Activated CD4-positive, alpha-beta T cell treated with anti-CD3 and anti-CD28 coated beads, Interleukin-2, amount 10 ng/mL, durations not matched to agents 24 days and 14 days (primary cell): Measurements from ENCODE around the gene NDUFA6. TPM values are rescaled to one million over a fixed set of nuclear protein-coding genes. Genes with fewer than 3 reads are reported as not detected.
"Not testable (repeated sequence)": the region's sequence is repeated elsewhere in the genome, so short reads cannot be mapped to it uniquely, and the experiment has no call there.

Experiments used
- DNase-seq: peaks from one replicate; pipeline ENCODE4 v3.0.0; 2022
- H3K27ac Mint-ChIP-seq: one replicate; pipeline ENCODE4 v1.8.0; 2022; ENCODE audit warnings: mild to moderate bottlenecking, mixed read lengths
- H3K27me3 Mint-ChIP-seq: one replicate; pipeline ENCODE4 v1.8.0; 2022; ENCODE audit warnings: mixed read lengths
- H3K36me3 Mint-ChIP-seq: one replicate; pipeline ENCODE4 v1.8.0; 2022; ENCODE audit warnings: low read depth, mild to moderate bottlenecking, mixed read lengths
- H3K4me1 Mint-ChIP-seq: one replicate; pipeline ENCODE4 v1.8.0; 2021; ENCODE audit warnings: mixed read lengths
- H3K4me3 Mint-ChIP-seq: one replicate; pipeline ENCODE4 v1.8.0; 2022; ENCODE audit warnings: mild to moderate bottlenecking, moderate library complexity, mixed read lengths
- H3K9me3 Mint-ChIP-seq: one replicate; pipeline ENCODE4 v1.8.0; 2021; ENCODE audit warnings: mixed read lengths
- intact Hi-C: fragments of 100-400 bp; cut with micrococcal nuclease; formaldehyde crosslinking; loops from one replicate; pipeline ENCODE4 v1.15.1; 2023
- total RNA-seq: library from RNA; stranded (reverse); gene quantifications from 2 replicates; pipeline ENCODE4 v1.2.3, GENCODE V29; 2022

Gene NDUFA6
- total RNA-seq, 1 donor from 2014 or later, result 77.7 TPM

DNA sequence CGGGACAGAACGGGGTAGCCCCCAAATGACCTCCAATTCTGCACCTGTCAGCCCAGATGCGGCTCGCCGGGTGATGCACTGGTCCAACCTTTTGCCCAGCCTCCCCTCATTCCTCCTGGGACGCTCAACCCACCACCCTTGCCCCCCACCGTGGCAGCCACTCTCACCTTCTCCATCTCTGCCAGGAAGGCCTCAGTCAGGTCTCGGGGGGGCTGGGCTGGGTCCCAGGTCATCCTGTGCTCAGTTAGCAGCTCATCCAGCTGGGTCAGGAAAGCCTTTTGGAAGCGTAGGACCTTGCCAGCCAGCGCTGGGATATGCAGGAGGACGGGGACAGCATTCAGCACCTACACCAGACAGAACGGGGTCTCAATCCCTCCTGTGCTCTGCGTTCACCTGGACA lies 37.4 kb upstream of the NDUFA6 start:
- H3K4me3 Mint-ChIP-seq, H3K27ac Mint-ChIP-seq, H3K9me3 Mint-ChIP-seq, intact Hi-C loops, DNase-seq, H3K27me3 Mint-ChIP-seq, H3K36me3 Mint-ChIP-seq, H3K4me1 Mint-ChIP-seq: not testable (repeated sequence)

DNA sequence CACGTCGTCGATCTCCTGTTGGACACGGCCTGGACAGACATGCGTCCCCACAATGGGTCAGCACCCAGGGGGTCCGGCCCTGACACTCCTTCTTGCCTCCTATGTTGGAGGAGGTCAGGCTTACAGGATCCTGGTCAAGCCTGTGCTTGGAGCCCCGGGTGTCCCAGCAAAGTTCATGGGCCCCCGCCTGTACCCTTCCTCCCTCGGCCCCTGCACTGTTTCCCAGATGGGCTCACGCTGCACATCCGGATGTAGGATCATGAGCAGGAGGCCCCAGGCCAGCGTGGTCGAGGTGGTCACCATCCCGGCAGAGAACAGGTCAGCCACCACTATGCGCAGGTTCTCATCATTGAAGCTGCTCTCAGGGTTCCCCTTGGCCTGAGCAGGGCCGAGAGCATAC lies 37.0 kb upstream of the NDUFA6 start:
- H3K4me1 Mint-ChIP-seq, result no peaks in the 10 kb centered on the region

DNA sequence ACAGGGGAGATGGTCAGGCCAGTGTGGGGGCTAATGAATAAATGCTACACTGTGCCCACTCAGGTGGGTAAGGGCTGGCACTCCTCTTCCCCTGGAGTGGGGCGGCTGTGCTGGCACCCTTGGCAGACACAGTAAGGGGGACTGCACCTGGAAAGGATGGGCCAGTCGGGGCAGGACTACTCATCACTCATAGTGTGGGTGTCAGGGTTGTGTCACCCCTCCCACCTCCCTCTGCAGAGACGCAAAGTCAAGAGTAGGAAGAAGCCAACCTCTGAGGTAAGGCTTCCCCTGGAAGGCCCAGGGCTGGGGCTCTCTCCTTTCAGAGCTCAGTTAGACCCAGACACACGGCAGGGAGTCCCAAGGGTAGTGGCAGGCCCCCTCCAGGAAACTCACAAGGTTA lies 33.0 kb upstream of the NDUFA6 start:
- intact Hi-C loops, result not testable (repeated sequence)

More for the DNA sequence above, 37.0 kb upstream of the NDUFA6 start:
- Mint-ChIP-seq H3K36me3 (peaks cover 4% of the 10 kb centered on the region), H3K27ac (peak overlapping the region; percentile 43), H3K27me3 (no peaks in the 10 kb centered on the region), H3K9me3 (no peaks in the 10 kb centered on the region), H3K4me3 (no peak overlapping the region)
- DNase-seq, result no peak
- intact Hi-C loops, result no loop called here

DNA sequence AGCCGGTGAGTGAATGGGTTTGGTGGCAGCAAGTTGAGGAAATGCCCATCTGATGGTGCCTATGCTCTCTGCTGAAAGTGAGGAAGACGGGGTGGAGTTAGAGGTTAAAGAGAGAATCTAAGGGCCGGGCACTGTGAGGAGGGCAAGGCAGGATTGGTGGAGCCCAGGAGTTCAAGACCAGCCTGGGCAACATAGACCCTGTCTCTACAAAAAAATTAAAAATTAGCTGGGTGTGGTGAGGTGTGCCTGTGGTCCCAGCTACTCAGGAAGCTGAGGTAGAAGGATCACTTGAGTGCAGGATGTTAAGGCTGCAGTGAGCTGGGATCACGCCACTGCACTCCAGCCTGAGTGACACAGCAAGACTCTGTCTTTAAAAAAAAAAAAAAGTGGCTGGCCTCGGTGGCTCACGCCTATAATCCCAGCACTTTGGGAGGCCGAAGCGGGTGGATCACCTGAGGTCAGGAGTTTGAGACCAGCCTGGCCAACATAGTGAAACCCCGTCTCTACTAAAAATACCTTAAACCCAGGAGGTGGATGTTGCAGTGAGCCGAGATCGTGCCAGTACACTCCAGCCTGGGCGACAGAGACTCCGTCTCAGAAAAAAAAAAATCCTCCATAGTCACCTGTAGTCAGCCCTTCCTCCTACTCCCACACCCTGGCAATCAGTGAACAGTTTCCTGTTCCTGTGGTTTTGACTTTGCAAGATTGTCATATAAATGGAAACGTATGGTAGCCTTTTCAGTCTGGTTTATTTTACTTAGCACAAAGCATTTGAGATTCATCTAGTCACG lies 29.9 kb upstream of the NDUFA6 start:
- Mint-ChIP-seq H3K36me3 (peaks cover 21% of the 10 kb centered on the region), H3K4me3 (peak overlapping the region; percentile 78), H3K27ac (peak overlapping the region; percentile 90), H3K4me1 (peaks cover 34% of the 10 kb centered on the region)
- H3K9me3 Mint-ChIP-seq, H3K27me3 Mint-ChIP-seq: not testable (repeated sequence)
- peak; percentile 85 for DNase-seq
- intact Hi-C loops, result loop anchor here (2.0 kb wide), 1 partner anchor 30 kb away; the partner anchor contains the start of gene NDUFA6

More for the DNA sequence above, 33.0 kb upstream of the NDUFA6 start:
- not testable (repeated sequence) for DNase-seq, H3K36me3 Mint-ChIP-seq, H3K4me3 Mint-ChIP-seq, H3K27me3 Mint-ChIP-seq, H3K27ac Mint-ChIP-seq, H3K9me3 Mint-ChIP-seq
- peaks cover 32% of the 10 kb centered on the region for H3K4me1 Mint-ChIP-seq

DNA sequence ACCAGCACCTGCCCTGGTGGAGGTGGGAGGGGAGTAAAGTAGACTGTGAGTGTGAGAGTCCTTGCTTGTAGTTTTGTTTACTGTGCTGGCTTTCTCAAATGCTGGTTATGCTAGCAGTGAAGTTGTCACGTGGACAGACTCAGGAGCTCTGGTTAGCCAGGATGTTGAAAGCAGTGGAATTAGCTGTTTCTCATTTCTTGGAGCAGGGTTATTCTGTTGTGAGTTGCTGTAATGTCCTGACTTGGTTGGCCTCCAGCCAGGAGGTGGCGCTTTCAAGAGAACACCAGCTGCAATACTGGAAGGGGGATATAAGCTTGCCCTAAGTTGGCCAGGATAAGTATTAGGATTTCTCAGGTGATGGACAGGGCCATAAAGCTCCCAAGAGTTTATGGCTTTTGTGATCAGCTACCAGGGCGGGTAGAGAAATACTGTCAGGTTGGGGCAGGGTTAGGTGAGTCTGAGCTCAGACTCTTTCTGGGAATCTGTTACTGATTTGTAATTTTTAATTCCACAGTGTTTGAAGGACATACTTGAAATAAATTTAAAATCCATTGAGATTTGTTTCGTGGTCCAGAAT lies 26.4 kb upstream of the NDUFA6 start:
- Mint-ChIP-seq H3K36me3 (peaks cover 28% of the 10 kb centered on the region), H3K27ac (no peak overlapping the region), H3K4me3 (no peak overlapping the region), H3K9me3 (peaks cover 13% of the 10 kb centered on the region), H3K27me3 (no peaks in the 10 kb centered on the region), H3K4me1 (peaks cover 29% of the 10 kb centered on the region)
- DNase-seq, result no peak
- intact Hi-C loops, result no loop called here

DNA sequence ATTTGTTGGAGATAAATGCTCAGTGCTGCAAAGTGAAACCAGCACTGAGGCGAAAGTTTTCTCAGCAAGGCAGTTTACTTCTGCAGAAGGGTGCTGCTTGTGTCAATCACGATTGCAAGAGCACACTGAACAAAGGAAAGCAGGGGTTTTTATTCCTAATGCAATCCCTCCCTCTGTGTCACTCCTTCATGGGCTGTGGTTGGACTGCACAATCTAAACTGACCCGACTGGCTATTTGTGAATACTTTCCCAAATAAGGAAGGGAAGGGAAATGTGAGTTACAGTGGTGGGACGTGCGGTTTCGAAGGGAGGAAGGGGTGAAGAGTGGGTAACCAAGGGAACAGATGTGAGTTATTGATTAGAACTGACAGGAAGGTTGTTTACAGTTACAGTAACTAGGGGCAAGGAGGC lies 24.9 kb upstream of the NDUFA6 start:
- DNase-seq, H3K27ac Mint-ChIP-seq, H3K27me3 Mint-ChIP-seq, H3K4me3 Mint-ChIP-seq, intact Hi-C loops: not testable (repeated sequence)
- peaks cover 17% of the 10 kb centered on the region for H3K4me1 Mint-ChIP-seq
- peaks cover 28% of the 10 kb centered on the region for H3K36me3 Mint-ChIP-seq
- peaks cover 13% of the 10 kb centered on the region for H3K9me3 Mint-ChIP-seq

DNA sequence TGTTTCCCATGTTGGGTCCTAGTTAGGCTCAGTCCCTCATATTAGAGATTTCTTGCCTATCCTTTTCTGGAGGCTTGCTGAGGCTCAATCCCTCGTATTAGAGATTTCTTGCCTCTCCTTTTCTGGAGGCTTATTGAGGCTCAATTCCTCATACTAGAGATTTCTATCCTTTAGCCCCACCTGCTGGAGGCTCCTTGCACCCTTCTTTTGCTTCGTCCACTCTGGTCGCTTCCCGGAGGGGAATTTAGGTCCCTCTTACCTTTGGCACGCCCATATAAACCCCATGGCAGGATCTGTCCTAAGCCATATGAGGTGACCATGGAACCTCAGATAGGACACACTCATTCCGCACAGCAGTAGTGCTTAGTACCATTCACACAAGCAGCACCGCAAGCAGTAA lies 24.1 kb upstream of the NDUFA6 start:
- DNase-seq, result no peak
- H3K9me3 Mint-ChIP-seq, result peaks cover 13% of the 10 kb centered on the region
- peaks cover 30% of the 10 kb centered on the region for H3K36me3 Mint-ChIP-seq
- intact Hi-C loops, result no loop called here
- H3K4me1 Mint-ChIP-seq, result peaks cover 10% of the 10 kb centered on the region
- no peaks in the 10 kb centered on the region for H3K27me3 Mint-ChIP-seq
- no peak overlapping the region for H3K27ac Mint-ChIP-seq
- H3K4me3 Mint-ChIP-seq, result no peak overlapping the region

DNA sequence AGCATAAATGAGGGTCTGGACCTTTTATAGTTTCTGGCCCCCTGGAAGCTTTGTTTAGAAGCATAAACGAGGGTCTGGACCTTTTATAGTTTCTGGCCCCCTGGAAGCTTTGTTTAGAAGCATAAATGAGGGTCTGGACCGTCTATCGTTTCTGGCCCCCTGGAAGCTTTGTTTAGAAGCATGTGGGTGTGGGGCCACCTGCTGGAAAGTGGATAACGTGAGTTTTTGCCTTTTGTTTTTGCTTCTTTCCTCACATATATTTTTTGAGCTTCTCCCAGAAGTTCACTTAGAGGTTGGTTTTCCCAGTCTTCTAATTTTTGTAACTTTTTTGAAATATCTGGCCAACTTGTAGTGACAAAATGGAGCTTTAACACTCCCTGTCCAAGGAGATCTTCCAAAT lies 22.2 kb upstream of the NDUFA6 start:
- H3K27me3 Mint-ChIP-seq, H3K4me1 Mint-ChIP-seq, H3K4me3 Mint-ChIP-seq, H3K27ac Mint-ChIP-seq, intact Hi-C loops, DNase-seq: not testable (repeated sequence)
- Mint-ChIP-seq H3K9me3 (peaks cover 13% of the 10 kb centered on the region), H3K36me3 (peaks cover 30% of the 10 kb centered on the region)

DNA sequence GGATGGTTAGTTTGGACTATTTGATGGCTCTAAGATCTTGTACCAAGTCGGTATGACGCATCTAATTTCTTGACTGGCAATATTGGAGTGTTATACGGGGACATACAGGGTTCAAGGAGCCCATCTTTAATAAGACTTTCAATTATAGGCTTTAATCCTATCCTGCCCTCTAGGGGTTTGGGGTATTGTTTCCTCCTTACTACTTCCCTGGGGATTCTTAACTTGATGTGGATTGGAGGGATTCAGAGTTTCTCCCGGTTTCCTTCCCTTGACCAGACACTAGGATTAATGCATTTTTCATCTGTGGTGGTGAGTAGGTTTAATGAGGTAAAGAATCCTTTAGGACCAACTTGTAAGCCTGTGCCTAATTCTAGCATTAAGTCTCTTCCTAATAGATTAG lies 21.2 kb upstream of the NDUFA6 start:
- H3K9me3 Mint-ChIP-seq, result peaks cover 13% of the 10 kb centered on the region
- no peak overlapping the region for H3K27ac Mint-ChIP-seq
- no peaks in the 10 kb centered on the region for H3K4me1 Mint-ChIP-seq
- no peak overlapping the region for H3K4me3 Mint-ChIP-seq
- H3K36me3 Mint-ChIP-seq, result peaks cover 24% of the 10 kb centered on the region
- DNase-seq, result no peak
- intact Hi-C loops, result no loop called here
- no peaks in the 10 kb centered on the region for H3K27me3 Mint-ChIP-seq

DNA sequence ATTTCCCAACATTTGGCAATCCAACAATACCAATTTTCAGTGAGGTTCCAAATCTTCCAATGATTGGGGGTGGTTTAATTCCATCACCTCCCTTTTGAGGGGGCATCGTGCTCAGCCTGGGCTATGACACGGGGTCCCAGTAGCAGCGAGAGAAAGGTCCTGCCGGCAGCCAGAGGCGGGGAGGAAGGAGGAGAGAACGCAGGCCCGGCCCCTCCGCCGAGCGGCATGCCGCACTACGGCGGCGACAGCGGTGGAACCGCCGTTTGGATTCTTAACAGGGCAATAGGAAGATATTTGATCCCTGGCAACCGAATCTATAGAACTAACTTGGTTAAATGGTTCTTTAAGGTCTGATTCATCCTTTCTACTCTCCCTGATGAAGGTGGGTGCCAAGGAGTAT lies 18.3 kb upstream of the NDUFA6 start:
- intact Hi-C loops, result no loop called here
- no peaks in the 10 kb centered on the region for H3K27me3 Mint-ChIP-seq
- no peak overlapping the region for H3K27ac Mint-ChIP-seq
- H3K4me3 Mint-ChIP-seq, result no peak overlapping the region
- no peaks in the 10 kb centered on the region for H3K4me1 Mint-ChIP-seq
- no peak for DNase-seq
- peaks cover 11% of the 10 kb centered on the region for H3K9me3 Mint-ChIP-seq
- H3K36me3 Mint-ChIP-seq, result peaks cover 19% of the 10 kb centered on the region

DNA sequence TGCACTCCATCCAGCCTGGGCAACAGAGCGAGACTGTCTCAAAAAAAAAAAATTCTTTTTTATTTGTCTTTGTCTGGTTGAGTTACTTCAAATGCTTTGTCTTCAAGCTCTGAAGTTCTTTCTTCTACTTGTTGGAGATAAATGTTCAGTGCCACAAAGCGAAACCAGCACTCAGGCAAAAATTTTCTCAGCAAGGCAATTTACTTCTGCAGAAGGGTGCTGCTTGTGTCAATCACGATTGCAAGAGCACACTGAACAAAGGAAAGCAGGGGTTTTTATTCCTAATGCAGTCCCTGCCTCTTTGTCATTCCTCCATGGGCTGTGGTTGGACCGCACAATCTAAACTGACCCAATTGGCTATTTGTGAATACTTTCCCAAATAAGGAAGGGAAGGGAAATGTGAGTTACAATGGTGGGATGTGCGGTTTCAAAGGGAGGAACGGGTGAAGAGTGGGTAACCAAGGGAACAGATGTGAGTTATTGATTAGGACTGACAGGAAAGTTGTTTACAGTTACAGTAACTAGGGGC lies 13.8 kb upstream of the NDUFA6 start:
- Mint-ChIP-seq H3K9me3 (peaks cover 15% of the 10 kb centered on the region), H3K36me3 (peaks cover 32% of the 10 kb centered on the region)
- H3K27ac Mint-ChIP-seq, DNase-seq, H3K27me3 Mint-ChIP-seq, H3K4me1 Mint-ChIP-seq, H3K4me3 Mint-ChIP-seq, intact Hi-C loops: not testable (repeated sequence)

DNA sequence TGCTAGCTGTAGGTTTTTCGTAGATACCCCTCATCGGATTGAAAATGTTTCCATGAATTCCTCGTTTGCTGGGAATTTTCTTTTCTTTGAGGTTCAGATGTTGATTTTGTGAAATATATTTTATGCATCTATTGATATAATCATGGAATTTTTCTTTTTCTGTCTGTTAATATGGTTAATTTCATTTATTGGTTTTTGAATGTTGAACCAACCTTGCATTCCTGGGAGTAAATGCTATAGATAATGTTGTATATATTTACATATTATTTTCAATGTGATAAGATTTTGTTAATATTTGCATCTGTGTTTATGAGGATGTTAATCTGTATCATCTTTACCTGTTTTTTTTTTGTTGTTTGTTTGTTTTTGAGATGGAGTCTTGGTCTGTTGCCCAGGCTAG lies 10.6 kb upstream of the NDUFA6 start:
- H3K27ac Mint-ChIP-seq, result no peak overlapping the region
- H3K4me1 Mint-ChIP-seq, result no peaks in the 10 kb centered on the region
- H3K9me3 Mint-ChIP-seq, result peaks cover 17% of the 10 kb centered on the region
- intact Hi-C loops, result no loop called here
- no peak overlapping the region for H3K4me3 Mint-ChIP-seq
- H3K27me3 Mint-ChIP-seq, result no peaks in the 10 kb centered on the region
- no peak for DNase-seq
- H3K36me3 Mint-ChIP-seq, result peaks cover 36% of the 10 kb centered on the region

DNA sequence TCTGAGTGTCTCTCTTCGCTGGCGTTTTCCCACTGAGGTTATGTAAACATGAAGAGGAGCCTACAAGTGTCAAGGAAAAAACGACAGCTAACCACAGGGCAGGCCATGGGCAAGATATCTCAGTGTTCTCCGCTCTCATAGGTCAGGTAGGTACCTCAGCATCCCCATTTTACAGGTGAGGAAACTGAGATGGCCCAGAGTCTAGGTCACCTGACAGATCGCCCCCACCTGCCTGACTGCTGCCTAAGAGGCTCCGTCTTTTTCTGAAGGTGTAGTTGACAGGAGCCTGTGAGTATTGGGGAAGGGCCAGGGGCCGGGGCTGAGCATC lies 847 bp upstream of the NDUFA6 start:
- peaks cover 32% of the 10 kb centered on the region for H3K36me3 Mint-ChIP-seq
- peak overlapping the region; percentile 100 for H3K27ac Mint-ChIP-seq
- peak overlapping the region; percentile 94 for H3K4me3 Mint-ChIP-seq
- intact Hi-C loops, result loop anchor here (2.0 to 5.0 kb wide), 4 partner anchors 29 to 521 kb away; partner anchors contain the start of gene POLDIP3
- DNase-seq, result no peak
- H3K4me1 Mint-ChIP-seq, result peaks cover 24% of the 10 kb centered on the region
- H3K27me3 Mint-ChIP-seq, result no peaks in the 10 kb centered on the region
- no peaks in the 10 kb centered on the region for H3K9me3 Mint-ChIP-seq

DNA sequence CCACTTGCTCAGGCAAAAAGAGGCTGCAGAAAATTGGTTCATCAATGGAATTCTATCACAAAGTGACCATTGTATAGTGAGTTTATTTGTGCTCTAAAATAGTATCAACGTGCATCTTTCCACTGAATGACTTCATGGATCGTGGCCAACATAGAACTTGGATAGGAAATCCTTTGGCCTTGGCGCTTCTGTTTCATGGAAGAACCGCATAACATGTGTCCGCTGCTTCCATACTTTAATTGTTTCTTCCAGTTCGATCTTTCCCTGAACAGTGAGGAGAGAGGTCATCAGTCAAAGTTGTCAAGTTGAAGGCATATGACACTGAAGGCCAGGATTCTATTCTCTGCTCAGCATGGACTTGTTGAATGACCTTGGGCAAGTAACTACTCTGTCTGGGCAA lies 4.5 kb downstream of the NDUFA6 start:
- H3K9me3 Mint-ChIP-seq, result no peaks in the 10 kb centered on the region
- peaks cover 23% of the 10 kb centered on the region for H3K4me1 Mint-ChIP-seq
- DNase-seq, result peak; percentile 52
- peaks cover 56% of the 10 kb centered on the region for H3K36me3 Mint-ChIP-seq
- no peak overlapping the region for H3K4me3 Mint-ChIP-seq
- no peaks in the 10 kb centered on the region for H3K27me3 Mint-ChIP-seq
- peak overlapping the region; percentile 36 for H3K27ac Mint-ChIP-seq
- intact Hi-C loops, result no loop called here
